Cardiac muscle cell (in vitro differentiated cells and primary cell): Measurements from ENCODE around the gene CCDC121. TPM values are rescaled to one million over a fixed set of nuclear protein-coding genes. Genes with fewer than 3 reads are reported as not detected.

ENCODE experiments used
- DNase-seq, 2 donors: peaks; one replicate each; pipeline versions ENCODE4 v3.0.0 to v3.0.0-alpha.2; 2010 to 2017; ENCODE audit warnings: low read depth in 1 of 2, low spot score in 1 of 2
- H3K27ac ChIP-seq: fragments of 200-600 bp; sonication (generic); 2 replicates; pipeline ENCODE4 v1.5.1; 2016
- H3K27me3 ChIP-seq: fragments of 200-600 bp; sonication (generic); 2 replicates; pipeline ENCODE4 v1.6.0; 2016; ENCODE audit warnings: control low read depth
- H3K36me3 ChIP-seq: fragments of 200-600 bp; sonication (generic); 2 replicates; pipeline ENCODE4 v1.5.1; 2016; ENCODE audit warnings: control low read depth
- H3K4me1 ChIP-seq: fragments of 200-600 bp; sonication (generic); 2 replicates; pipeline ENCODE4 v1.8.1; 2017; ENCODE audit warnings: low read depth, mild to moderate bottlenecking, mixed run types
- H3K4me3 ChIP-seq: fragments of 200-600 bp; sonication (generic); 2 replicates; pipeline ENCODE4 v1.5.1; 2016; ENCODE audit warnings: mild to moderate bottlenecking
- H3K9me3 ChIP-seq: fragments of 200-600 bp; sonication (generic); 2 replicates; pipeline ENCODE4 v1.5.1; 2017; ENCODE audit warnings: low read depth, mild to moderate bottlenecking, control low read depth
- polyA plus RNA-seq: library from polyadenylated mRNA; unstranded; fragments of >200 nt; fragmentation: Nextera tagmentation; extraction: Ambion mirVana; gene quantifications from 2 replicates; pipeline ENCODE4 v1.2.1, GENCODE V29; 2016
- total RNA-seq: library from RNA; depleted of rRNA; stranded (reverse); fragments of >200 nt; gene quantifications from 2 replicates; pipeline ENCODE4 v1.2.3, GENCODE V29; 2016
- TF ChIP-seq, protein P1 (sequence below): IDR thresholded peaks from 2 replicates; pipeline ENCODE4 v1.5.1; 2012; ENCODE audit warnings: low read depth, mild to moderate bottlenecking, low read length

Gene CCDC121
- total and polyA plus RNA-seq, 2 experiments from 2014 or later, result 5.1 to 6.1 TPM

- H3K36me3 ChIP-seq, result peaks cover 33% of the 10 kb centered on the region
- H3K27ac ChIP-seq, result no peak overlapping the region
- H3K4me1 ChIP-seq, result no peaks in the 10 kb centered on the region
- H3K9me3 ChIP-seq, result no peaks in the 10 kb centered on the region
- DNase-seq, result no peak
- no peaks in the 10 kb centered on the region for H3K27me3 ChIP-seq
- TF ChIP-seq, protein P1, sequence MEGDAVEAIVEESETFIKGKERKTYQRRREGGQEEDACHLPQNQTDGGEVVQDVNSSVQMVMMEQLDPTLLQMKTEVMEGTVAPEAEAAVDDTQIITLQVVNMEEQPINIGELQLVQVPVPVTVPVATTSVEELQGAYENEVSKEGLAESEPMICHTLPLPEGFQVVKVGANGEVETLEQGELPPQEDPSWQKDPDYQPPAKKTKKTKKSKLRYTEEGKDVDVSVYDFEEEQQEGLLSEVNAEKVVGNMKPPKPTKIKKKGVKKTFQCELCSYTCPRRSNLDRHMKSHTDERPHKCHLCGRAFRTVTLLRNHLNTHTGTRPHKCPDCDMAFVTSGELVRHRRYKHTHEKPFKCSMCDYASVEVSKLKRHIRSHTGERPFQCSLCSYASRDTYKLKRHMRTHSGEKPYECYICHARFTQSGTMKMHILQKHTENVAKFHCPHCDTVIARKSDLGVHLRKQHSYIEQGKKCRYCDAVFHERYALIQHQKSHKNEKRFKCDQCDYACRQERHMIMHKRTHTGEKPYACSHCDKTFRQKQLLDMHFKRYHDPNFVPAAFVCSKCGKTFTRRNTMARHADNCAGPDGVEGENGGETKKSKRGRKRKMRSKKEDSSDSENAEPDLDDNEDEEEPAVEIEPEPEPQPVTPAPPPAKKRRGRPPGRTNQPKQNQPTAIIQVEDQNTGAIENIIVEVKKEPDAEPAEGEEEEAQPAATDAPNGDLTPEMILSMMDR, result no peak
- H3K4me3 ChIP-seq, result no peak overlapping the region
Observed at GRCh38 chr2:27645197-27645596, 16.4 kb upstream of the CCDC121 start.

DNA sequence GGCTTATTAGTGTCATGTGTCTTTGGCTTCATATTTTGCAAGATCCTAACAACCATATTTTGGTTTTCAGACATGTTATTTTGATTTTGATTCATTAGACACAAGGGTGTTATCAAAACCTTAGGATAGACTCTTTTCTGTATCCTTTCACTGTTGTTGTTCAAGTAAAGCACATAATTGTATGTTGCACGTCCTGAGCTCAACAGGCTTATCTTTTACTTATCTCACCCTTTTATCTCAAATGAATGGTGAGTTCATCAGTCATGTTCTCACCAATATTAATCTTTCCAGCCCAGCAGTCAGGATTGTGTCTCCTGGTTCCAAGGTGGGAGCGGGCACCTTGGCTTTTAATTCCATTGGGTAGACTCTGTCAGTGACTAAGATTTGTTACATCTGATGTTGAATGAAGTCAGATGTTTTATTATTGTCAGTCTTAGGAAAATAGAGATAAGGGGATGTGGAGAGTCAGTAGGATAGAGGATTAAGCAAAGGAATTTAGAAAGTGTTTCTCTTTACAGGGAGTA is 12.0 kb upstream of the CCDC121 start:
- Histone ChIP-seq H3K36me3 (peaks cover 54% of the 10 kb centered on the region), H3K4me3 (no peak overlapping the region), H3K4me1 (no peaks in the 10 kb centered on the region), H3K9me3 (no peaks in the 10 kb centered on the region), H3K27ac (no peak overlapping the region), H3K27me3 (no peaks in the 10 kb centered on the region)
- DNase-seq, result no peak
- TF ChIP-seq, protein P1, result no peak

DNA sequence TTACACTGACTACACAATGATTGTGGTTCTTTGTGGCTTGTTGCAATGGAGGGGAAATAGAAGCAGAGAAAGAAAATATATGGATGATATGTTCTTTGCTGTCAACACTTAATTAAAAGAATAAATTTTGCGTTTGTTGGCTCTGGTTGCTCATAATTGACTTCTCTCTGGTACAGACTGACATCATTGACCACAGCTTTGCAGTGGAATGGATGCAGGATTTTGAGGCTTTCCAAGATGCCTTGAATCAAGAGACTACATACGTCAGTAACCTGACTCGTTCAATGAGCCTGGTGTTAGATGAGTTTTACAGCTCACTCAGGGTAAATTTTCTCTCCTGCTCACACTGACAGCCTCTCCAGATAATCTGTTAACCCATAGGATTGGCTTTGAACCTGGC is 9.9 kb upstream of the CCDC121 start:
- H3K9me3 ChIP-seq, result no peaks in the 10 kb centered on the region
- no peak overlapping the region for H3K4me3 ChIP-seq
- no peaks in the 10 kb centered on the region for H3K4me1 ChIP-seq
- H3K36me3 ChIP-seq, result peaks cover 61% of the 10 kb centered on the region
- no peak overlapping the region for H3K27ac ChIP-seq
- DNase-seq, result no peak
- H3K27me3 ChIP-seq, result no peaks in the 10 kb centered on the region
- TF ChIP-seq, protein P1, result no peak

DNA sequence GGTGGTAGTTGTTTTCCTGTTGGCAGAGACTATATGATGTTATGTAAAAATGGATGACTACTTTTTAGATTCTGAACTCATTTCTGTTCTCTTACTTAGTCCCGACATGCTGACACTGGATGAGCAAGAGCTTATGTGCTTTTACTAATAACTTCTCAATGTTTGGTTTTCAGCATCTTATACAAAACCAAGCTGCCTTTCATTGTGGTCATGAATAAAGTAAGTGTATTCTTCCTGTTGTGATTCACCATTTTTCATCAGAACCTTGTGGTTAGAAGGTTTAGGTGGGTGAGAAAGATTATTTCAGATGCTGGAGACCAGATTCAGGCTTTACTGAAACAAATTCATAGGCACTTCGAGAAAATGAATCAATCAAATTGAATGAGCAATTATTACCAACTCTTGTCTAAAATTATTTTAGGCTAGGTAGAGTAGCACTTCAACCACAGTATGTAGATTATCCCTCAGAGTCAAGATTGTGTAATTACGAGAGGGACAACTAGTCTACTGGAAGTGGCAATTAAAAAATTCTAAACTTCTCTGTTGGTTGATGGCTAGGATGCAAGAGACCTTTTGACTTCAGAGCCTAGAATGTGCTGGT is 9.3 kb upstream of the CCDC121 start:
- DNase-seq, result no peak
- TF ChIP-seq, protein P1, result no peak
- no peaks in the 10 kb centered on the region for H3K4me1 ChIP-seq
- H3K27me3 ChIP-seq, result no peaks in the 10 kb centered on the region
- H3K4me3 ChIP-seq, result no peak overlapping the region
- H3K27ac ChIP-seq, result no peak overlapping the region
- no peaks in the 10 kb centered on the region for H3K9me3 ChIP-seq
- peaks cover 58% of the 10 kb centered on the region for H3K36me3 ChIP-seq

- TF ChIP-seq, protein P1, result no peak
- Histone ChIP-seq H3K36me3 (peaks cover 65% of the 10 kb centered on the region), H3K27me3 (no peaks in the 10 kb centered on the region), H3K4me3 (no peak overlapping the region), H3K27ac (no peak overlapping the region), H3K9me3 (no peaks in the 10 kb centered on the region), H3K4me1 (no peaks in the 10 kb centered on the region)
- no peak for DNase-seq
Observed at GRCh38 chr2:27636766-27637165, 8.0 kb upstream of the CCDC121 start.
